AG04450 (cell line): ENCODE results near the gene POFUT1. TPM values are rescaled to one million over a fixed set of nuclear protein-coding genes. Genes with fewer than 3 reads are reported as not detected.

Source experiments
- CTCF ChIA-PET: fragments of 300-600, 350-600 bp; formaldehyde crosslinking; extraction: SDS; loops from one replicate; lab custom pipeline; 2022; ENCODE audit warnings: antibody characterized with exemption, inconsistent platforms; lab: Charles Lee
- POLR2A ChIA-PET: fragments of 350-600 bp; formaldehyde crosslinking; extraction: SDS; loops from one replicate; lab custom pipeline; 2021; ENCODE audit warnings: antibody characterized with exemption, inconsistent platforms; lab: Yijun Ruan, JAX
- DNase-seq: peaks from one replicate; pipeline ENCODE4 v3.0.0-alpha.2; 2011; ENCODE audit warnings: low read depth, low spot score
- H3K27ac ChIP-seq: one replicate; pipeline ENCODE4 v1.5.1; 2012; ENCODE audit warnings: low read depth, low read length, control low read depth
- H3K27me3 ChIP-seq: one replicate; pipeline ENCODE4 v1.6.0; 2012; ENCODE audit warnings: low read length; ENCODE audit not compliant: control insufficient read depth, insufficient read depth
- H3K4me3 ChIP-seq: 2 replicates; pipeline ENCODE4 v1.5.1; 2011; ENCODE audit warnings: mild to moderate bottlenecking, low read depth, low read length, control low read depth
- H3K9me3 ChIP-seq: 2 replicates; pipeline ENCODE4 v1.5.1; 2012; ENCODE audit warnings: low read length; ENCODE audit not compliant: control insufficient read depth, insufficient read depth
- polyA plus RNA-seq: library from polyadenylated mRNA; depleted of rRNA; stranded (reverse); fragments of >200 nt; gene quantifications from 2 replicates; pipeline ENCODE4 v1.2.3, GENCODE V29; 2011
- TF ChIP-seq, protein P1 (sequence below): IDR thresholded peaks from 2 replicates; pipeline ENCODE4 v1.5.1; 2011; ENCODE audit warnings: low read depth, low read length, control low read depth, inconsistent platforms

The POFUT1 gene
- polyA plus RNA-seq, 1 experiment = 40.2 TPM

DNA sequence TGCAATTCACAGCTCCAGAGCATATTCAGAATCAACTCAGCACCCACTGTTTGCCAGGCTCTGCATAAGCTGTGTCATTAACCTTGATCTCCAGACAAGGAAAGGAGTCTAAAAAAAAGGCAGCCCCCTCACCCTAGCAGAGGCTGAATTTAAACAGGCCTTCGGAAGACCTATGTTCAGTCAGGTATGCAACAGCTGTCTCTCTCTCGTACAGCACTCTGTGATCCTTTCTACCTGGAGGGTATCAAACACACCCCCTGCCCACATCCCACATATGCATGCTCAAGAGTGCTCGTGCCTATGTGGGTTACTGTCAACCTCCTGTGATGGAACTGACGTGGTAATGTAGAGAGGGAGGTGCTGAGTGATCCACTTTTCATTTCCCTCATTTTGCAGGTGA lies 8.7 kb upstream of the POFUT1 start:
- ChIA-PET CTCF (no interaction called here), POLR2A (no interaction called here)
- Histone ChIP-seq H3K27me3 (no peaks in the 10 kb centered on the region), H3K9me3 (no peaks in the 10 kb centered on the region), H3K4me3 (no peak overlapping the region), H3K27ac (no peak overlapping the region)
- DNase-seq = no peak
- TF ChIP-seq, protein P1, sequence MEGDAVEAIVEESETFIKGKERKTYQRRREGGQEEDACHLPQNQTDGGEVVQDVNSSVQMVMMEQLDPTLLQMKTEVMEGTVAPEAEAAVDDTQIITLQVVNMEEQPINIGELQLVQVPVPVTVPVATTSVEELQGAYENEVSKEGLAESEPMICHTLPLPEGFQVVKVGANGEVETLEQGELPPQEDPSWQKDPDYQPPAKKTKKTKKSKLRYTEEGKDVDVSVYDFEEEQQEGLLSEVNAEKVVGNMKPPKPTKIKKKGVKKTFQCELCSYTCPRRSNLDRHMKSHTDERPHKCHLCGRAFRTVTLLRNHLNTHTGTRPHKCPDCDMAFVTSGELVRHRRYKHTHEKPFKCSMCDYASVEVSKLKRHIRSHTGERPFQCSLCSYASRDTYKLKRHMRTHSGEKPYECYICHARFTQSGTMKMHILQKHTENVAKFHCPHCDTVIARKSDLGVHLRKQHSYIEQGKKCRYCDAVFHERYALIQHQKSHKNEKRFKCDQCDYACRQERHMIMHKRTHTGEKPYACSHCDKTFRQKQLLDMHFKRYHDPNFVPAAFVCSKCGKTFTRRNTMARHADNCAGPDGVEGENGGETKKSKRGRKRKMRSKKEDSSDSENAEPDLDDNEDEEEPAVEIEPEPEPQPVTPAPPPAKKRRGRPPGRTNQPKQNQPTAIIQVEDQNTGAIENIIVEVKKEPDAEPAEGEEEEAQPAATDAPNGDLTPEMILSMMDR = no peak

DNA sequence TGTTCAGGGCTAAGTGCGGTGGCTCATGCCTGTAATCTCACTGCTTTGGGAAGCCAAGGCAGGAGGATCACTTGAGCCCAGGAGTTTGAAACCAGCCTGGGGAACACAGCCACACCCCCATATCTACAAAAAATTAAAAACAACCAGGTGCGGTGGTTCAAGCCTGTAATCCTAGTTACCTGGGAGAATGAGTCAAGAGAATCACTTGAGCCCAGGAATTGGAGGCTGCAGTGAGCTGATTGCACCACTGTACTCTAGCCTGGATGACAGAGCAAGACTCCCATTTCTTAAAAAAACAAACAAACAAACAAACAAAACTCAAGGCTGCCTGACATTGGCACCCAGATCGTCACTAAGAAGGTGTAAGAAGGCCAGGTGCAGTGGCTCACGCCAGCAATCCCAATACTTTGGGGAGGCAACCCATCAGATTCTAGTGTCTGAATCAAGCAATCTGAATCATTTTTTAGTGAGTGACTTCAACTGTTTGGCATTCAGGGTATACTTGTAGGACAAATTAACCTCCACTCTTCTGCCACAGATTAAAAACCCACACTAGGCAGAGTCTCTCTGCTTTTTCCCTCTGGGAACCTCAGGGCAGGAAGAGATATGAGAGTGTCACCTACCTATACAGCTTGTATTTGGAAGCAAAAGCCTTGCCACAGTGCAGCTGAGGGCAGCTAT lies 6.2 kb upstream of the POFUT1 start:
- POLR2A ChIA-PET = no interaction called here
- TF ChIP-seq, protein P1 = no peak
- Histone ChIP-seq H3K9me3 (no peaks in the 10 kb centered on the region), H3K27ac (no peak overlapping the region), H3K27me3 (no peaks in the 10 kb centered on the region), H3K4me3 (no peak overlapping the region)
- CTCF ChIA-PET = interaction anchor here (0.6 kb wide), 1 partner anchor 344 kb away, joined by 5 read pairs; no protein-coding TSS in a partner anchor
- DNase-seq = no peak

DNA sequence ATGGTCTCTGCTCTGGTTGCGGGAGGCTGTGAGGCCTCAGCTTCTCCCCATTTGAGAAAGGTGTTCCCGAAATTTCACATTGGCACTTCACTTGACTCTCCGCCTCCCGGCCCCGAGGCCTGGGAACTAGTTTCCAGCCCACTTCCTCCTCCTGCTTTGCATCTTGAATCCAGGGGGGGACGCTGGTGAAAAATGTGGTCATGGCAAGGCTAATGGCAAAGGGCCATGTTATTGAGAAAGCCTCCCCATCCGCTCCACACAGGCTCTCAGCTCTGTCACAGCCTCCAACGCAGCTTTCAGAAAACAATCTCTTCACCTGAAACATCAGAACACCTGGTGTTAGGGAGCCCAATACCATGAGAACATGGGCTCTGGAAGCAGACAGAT lies 5.7 kb upstream of the POFUT1 start:
- H3K4me3 ChIP-seq = no peak overlapping the region
- CTCF ChIA-PET = interaction anchor here (0.6 kb wide), 1 partner anchor 345 kb away, joined by 5 read pairs; no protein-coding TSS in a partner anchor
- H3K9me3 ChIP-seq = no peaks in the 10 kb centered on the region
- no peak for DNase-seq
- H3K27ac ChIP-seq = no peak overlapping the region
- TF ChIP-seq, protein P1 = no peak
- H3K27me3 ChIP-seq = no peaks in the 10 kb centered on the region
- POLR2A ChIA-PET = no interaction called here

DNA sequence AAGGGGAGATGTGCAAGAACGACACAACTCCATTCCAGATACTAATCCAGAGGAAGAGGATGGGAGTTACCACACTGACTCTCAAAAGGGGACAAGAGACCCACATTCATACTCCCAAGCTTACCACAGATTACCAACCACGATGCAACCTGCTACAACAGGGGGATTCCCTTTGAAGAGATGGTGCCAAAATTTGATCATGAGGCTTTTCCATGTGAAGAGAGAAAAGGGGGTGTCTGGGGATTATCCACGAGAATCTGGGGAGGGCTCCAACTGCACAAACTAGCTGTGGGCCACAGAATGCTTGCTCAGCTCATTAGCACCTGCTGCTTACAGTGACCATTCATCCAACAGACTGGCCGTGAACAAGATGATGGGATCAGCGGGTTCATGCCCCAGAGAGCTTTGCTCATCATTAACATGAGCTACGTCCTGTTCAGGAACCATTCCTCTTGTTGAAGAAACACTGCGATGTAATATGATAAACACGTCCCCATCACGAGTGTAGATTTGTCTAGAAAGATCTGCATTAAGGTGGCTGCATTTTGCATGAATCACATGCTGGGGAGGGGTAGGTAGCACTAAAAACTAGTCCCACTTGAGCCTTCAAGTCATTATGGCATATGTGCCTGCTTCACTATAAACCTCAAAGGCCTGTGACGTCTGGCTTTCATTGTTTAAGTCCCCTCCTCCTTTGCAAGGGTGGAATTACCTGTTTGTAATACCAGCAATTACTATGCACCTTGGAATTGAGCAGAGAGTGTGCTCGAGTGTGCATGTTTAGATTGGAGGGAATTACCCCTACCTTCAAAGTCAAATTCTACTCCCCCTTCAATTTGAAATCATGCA lies 4.1 kb upstream of the POFUT1 start:
- Histone ChIP-seq H3K27ac (no peak overlapping the region), H3K9me3 (no peaks in the 10 kb centered on the region), H3K27me3 (no peaks in the 10 kb centered on the region), H3K4me3 (no peak overlapping the region)
- POLR2A ChIA-PET = interaction anchor here (0.6 kb wide), 1 partner anchor 154 kb away, joined by 3 read pairs; the partner anchor contains the start of gene ASXL1
- TF ChIP-seq, protein P1 = no peak
- CTCF ChIA-PET = no interaction called here
- DNase-seq = no peak
